Mammary epithelial cell (primary cell): ENCODE measurements around the gene EARS2.

Source experiments
- CTCF ChIP-seq, 2 donors: IDR thresholded peaks in 1 of 2; conservative IDR thresholded peaks in 1 of 2; 2 replicates each; pipeline ENCODE4 v1.5.1; 2011 to 2012; ENCODE audit warnings: inconsistent platforms in 2 of 2, low read length in 2 of 2, mild to moderate bottlenecking in 2 of 2, control low read depth in 1 of 2, low read depth in 1 of 2; ENCODE audit not compliant: insufficient read depth in 1 of 2; ENCODE audit errors: extremely low read depth in 1 of 2
- EZH2 ChIP-seq: IDR thresholded peaks from 2 replicates; pipeline ENCODE4 v1.6.1; 2012; ENCODE audit warnings: low read length, inconsistent platforms, borderline replicate concordance

GRCh38 chr16:23535901-23536300, 21.2 kb downstream of the EARS2 start:
- TF ChIP-seq CTCF (conservative IDR thresholded peaks at IDR 0.05 in 1 of 2, IDR thresholded peaks at IDR 0.05 in 1 of 2; ENCODE audit: extremely low read depth in 1 of 2, insufficient read depth in 1 of 2, low read depth in 1 of 2, low read length in 2 of 2): no peak
- no peak for TF ChIP-seq EZH2
